NCI-H2029 treated with DMSO at 0.1 percent for 48 hours (cell line): ENCODE data around the gene TXNRD2.

Experiments used
- DNase-seq: peaks from one replicate; lab custom pipeline; 2025; lab: John Stamatoyannopoulos, UW

The TXNRD2 gene

DNA sequence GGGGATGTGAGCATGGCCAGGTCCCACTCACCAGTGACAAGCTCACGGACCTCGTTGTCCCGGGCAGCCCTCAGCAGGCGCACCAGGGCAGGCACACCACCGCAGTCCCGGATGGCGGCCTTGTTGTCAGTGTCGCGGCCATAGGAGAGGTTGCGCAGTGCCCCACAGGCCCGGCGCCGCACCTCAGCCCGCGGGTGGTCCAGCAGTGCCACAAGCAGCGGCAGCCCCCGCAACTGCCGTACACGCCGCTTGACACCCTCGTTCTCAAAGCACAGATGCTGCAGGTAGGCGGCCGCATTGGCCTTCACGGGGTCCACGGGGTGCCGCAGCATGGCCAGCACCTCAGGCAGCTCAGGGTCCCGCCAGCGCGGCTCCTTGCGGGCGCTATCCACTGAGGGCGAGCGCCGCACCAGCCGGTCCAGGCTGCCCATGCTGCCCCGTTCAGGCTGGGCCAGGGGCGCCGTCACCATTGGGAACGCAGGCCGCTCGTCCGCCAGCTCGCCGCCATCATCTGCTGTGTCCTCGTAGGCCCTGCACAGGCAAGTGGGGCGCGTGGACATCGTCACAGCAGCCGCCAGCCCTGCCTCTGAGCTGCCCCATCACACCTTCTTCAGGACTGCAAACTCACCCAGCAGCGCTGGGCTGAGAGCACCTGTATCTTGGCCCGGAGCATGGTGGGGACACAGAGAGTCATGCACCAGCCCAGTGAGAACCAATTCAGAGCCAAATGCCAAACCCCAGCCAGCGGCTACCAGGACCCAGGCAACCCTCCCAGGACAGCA lies 38.3 kb upstream of the TXNRD2 start:
- DNase-seq, result no peak

DNA sequence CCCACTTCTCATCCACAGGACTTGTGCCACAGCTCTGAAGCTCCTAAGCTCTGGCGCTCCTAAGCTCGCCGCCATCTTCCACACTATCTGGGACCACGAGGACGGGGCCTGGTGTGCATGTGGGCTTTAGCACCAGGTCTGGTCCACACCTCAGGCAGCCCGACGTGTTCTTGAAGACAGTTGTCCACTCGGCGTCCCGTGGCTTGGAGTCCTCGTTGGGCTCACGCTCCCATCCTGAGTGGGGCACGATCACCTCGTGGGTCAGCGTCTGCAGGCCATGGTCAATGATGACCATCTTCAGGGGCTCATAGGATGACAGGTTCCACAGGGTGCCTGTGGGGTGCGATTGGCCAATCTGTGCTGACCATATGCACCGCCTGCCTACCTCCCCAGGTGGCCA lies 37.1 kb upstream of the TXNRD2 start:
- DNase-seq, result no peak

DNA sequence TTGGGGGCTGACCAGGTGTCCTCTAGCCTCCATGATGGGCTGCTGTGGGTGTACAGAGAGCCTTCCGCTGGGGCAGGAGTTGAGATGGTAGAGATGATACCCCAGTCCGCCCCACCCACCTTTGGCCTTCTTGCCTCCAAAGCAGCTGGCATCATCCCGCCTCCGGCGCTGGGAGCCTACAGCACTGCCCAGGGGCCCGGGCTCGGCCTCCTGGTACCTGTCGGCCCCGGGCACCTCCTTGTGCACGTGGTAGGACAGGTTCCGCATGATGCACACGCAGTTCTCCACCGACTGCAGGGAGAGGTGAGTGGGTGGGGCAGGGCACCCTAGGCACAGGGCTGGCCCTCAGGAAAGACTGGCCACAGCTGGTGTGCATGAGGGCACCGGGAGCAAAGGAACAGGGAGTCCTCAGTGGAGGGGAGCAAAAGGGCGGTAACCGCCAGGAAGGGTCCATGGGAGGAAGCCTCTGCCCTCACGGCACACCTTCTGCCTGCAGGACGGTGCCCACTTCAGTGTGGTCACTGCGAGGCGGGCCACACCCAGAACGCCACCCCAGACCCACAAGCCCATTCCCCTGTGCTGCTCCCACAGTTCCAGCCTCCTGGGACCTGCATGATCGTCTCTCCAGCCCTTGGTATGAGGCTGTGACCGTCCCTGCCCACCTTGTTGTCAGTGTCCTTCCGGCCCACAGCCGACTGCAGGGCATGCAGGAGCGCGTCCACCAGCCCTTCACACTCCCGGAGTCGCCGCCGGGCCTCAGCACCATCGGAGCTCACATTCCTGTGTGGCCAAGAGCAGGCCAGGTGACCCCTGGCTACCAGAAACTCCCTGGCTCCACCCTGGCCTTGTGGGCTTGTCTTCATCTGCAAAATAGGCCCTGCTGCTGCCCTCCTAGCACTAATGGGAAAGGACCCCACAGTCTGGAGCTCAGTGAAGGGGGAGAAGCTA lies 36.0 kb upstream of the TXNRD2 start:
- no peak for DNase-seq

DNA sequence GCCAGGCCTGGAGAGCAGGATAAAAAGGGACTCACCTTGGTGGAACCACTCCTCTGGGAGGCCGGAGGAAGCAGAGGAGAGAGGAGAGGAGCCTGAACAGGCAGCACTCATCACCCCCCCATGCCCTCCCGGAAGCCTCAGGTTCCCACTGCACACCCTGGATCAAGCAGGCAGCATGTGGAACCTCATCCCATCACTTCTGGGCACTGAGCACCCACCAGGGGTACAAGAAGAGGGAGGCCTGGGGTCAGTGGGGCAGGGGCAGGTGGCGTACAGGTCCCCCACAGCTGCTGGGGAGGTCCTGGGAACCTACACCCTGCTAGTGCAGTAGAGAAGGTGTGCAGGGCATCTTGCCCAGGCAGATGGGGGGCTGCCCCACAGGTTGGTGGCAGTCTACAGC lies 35.1 kb upstream of the TXNRD2 start:
- DNase-seq, result no peak

DNA sequence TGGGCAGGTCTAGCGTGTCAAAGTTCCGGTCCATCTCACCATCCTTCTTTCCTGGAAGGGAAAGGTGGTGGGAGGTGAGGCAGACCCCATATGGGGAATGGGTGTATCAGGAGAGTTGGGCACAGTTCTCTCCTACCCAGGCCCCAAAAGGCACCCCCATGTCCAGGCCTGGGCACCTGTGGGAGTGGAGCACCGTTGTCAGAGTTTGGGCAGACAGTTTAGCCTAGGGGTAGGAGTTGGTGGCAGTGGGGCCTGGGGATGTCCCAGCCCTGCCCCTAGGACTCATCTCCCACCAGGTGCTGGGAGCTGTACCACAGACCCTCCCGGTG lies 34.1 kb upstream of the TXNRD2 start:
- DNase-seq, result no peak

DNA sequence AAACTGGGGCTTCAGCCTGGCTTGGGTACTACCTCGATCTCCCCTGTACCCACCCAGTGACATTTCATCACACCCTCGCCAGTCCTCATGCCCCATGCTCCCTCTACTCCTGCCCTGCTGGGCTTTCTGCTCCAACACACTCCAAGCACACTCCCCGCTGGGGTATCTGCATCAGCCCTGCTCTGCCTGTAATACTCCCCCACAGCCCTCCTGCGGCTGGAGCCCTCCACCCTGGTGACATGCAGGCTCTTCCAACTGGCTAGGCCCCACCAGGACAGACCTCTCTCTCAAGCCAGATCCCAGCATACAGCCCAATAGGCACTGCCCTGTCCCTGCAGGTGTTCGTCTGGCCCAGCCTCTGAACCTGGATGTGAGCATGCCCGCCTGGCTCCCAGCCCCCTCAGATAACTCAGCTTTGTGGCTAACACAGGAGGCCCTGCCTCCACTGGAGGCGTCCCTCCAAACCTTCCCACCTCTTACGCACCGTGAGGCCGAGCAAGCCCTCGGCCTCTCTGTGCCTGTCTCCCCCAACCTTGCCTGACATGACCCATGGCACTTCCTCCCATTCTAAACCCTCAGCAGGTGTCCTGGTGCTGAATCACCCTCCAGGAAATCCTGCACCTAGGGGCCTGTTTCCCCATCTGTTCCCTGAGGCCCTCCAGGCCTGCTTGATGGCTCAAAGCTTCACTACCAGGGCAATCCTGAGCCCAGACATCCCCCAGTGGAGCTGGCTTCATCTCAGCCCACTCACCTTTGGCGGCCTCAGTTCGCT lies 33.5 kb upstream of the TXNRD2 start:
- DNase-seq, result no peak

DNA sequence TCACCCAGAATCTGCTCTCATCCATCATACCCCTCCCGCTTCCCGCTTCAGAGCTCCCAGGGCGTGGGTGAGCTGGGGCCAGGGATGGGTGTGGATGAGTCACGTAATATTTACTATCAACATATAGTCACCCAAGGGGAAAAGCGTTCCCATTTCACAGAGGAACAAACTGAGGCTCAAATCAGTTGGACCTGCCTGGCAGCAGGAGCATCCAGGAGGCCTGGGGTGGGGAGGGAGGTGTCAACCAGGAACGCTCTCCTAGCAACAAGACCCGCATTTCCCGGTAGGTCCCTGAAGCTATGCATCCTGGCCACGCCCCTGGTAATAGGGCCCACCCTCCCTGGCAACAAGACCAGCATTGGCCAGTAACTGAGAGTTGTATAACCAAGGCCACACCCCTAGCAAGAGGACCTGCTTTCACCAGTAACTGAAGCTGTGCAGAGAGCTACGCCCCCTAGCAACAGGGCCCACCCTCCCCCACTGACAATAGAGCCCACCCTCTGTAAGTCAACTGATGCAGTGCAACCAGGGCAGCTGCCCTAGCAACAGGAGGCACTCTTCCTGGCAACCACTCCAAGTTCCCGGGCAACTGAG lies 32.7 kb upstream of the TXNRD2 start:
- DNase-seq, result no peak

DNA sequence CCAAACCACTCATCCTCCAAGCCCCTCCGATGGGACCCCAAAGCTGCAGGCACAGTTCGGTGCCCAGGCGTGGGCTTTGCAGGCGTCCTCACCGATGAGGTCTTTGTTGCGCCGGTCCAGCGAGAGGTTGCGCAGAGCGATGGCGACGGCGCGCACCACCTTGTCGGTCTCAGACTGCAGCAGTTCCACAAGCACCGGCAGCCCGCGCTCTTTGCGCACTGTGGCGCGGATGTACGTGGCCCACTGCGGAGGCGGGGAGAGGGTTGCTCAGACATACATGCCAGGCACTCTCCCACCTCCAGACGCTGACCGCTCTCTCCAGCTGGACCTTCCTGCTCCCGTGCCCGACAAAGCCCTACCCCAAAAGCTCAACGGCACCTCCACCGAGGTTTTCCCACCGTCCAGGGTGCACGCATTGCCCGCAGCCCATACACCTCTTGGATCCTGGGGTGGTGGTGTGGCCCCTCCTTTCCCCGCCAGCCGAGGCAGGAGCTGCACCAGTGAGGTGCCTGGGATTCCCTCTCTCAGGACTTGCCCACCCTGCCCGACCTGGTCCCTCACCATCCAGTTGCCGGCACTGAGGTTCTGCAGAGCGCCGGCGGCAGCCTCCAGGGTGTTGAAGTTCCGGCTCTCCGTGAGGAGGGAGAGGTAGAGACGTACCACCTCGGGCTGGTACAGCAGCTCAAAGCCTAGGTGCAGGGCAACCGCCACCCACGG lies 32.1 kb upstream of the TXNRD2 start:
- no peak for DNase-seq

DNA sequence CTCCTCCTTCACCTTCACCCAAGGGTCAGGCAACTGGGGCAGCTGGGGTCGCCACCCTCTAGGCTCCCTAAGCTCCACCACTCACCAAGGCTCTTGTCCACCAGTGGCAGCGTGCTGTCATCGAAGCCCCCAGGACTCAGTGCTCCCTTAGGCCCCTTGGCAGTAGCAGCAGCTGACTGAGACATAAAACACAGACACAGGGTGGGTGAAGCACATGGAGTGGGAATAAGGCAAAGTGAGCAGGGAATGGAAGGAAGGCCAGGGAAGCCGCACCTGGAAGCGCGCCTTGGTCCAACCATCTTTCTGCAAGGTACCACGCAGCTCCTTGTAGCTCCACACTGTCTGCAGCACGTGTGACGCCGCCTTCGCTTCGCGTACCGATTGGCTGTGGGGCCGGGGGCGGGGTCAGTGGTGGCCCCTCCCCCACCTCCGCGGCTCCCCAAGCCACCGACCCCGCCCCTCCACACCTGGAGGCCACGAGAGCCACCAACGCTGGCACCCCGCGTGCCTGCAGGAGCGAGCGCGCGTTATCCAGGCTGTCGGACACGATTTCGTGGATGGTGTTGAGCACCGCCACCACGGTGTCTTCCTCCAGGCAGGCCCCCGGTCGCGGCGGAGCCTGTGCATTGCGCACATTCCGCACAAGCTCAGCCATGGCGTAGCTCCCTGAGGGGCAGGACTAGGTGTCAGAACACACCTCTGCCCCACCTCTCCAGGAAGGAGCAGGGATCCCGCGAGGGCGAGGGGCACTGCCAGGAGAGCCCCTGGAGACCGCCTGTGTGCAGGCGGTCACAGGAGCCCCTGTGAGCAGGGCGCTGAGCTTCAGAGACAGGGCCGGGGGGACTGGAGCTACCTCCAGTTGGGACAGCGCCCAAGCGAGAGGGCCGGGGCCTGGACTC lies 31.3 kb upstream of the TXNRD2 start:
- DNase-seq, result no peak

DNA sequence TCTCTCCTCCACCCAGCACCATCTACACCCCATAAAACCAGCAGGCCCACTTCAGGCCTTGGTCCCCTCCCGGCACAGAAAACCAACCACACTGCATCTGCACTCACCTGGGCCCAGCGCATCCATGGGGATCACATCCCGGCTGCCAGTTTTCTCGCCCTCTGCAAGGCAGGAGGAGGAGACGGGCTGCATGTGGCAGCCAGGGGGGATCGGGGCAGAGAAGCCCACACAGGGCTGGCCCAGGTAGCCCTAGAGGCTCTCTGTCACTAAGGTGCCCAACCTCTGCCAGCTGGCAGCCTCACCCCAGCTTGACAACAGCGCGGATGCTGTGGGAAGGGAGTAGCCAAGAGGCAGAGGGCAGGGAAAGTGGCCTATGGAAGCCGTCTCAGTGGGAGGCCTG lies 30.6 kb upstream of the TXNRD2 start:
- no peak for DNase-seq

DNA sequence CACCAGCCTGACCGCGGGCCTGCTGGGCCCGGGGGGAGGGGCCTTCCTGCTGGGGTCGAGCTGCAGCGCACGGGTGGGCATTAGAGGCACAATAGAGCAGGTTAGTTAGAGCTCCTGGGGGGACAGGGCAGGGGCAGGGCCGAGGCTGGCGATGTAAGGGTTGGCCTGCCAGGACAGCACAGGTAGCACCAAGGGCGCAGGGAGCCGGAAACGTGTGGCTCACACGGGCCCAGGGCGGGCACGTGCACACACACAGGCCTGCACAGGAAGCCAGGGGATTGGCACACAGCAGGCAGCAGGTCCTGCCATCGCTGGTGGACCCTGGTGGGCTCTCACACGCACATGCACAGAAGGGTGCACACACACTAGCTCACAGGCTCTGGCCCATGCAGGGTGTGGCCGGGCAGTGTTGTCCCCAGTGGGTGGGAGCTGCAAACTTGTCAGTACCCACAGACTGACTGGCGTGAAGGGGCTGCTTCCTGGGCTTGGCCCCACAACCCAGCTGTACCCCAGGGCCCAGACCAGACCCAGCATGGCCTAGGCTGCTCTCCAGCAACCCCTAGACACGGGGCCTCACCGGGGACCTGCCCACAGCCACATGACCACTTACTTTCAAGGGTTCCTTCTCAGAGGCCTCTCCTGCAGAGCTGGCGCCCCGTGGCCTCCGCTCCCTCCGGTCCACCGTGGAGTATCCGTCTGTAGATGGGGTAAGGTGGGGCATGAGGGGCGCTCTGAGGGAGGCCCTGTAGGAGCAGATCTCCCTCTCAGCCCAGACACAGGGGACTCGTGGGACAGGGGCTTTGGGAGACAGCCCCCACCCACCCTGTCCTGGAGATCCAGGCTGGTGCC lies 29.9 kb upstream of the TXNRD2 start:
- no peak for DNase-seq

DNA sequence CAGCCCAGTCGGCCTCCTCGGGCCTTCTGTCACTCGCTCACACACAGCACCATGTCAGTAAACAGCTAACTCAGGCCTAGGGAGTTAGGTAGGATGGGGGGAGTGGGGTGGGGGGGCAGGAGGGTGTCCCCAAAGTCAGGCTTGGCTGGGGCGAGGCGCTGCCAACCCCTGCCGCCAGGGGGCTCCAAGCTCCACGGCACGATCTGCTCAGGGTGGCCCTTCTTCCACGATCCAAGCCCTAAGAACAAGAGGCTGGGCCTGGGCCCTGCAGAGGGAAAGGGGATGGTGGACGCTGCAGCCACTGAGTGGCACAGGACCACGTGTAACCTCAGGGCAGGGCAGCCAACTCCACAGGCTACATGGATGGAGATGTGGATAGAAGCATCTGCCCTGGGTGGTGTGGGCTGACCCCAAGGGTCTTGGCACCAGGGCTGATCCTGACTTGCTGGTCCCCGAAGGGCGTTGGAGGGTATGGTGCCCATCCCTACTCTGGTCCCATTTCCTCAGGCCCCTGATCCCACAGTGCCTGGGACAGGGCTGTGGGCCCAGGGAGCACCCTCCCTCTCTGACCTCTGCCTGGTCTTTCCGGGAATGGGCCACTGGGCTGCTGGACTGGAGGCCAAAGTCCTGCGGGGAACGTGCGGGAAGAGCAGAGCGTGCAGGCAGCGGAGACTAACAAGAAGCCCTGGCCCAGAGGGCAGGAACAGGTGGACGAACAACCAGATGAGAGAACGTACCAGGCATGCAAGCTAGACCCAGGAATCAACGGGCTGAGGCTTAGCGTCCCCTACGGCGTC lies 29.1 kb upstream of the TXNRD2 start:
- no peak for DNase-seq

DNA sequence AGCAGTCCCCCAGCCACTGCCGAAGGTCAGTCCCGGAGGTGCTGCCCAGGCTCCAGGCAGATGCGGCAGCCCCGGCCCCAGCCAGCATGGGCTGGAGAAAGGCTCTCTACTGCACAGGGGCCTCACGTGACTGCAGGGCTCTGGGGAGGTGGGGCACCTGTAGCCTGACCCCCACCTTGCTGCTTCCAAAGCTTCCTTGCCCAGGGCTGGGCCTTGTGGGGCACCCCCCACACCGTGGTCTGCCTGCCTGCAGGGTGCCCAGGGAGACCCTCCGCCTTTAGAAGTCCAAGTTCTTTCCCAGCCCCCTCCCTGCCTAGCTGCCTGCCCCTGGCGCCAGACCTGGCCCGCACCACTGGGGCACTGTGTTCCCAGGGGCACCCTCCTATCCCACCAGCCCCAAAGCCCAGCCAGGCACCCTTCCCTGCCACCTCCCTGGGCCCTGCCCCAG lies 28.4 kb upstream of the TXNRD2 start:
- no peak for DNase-seq

DNA sequence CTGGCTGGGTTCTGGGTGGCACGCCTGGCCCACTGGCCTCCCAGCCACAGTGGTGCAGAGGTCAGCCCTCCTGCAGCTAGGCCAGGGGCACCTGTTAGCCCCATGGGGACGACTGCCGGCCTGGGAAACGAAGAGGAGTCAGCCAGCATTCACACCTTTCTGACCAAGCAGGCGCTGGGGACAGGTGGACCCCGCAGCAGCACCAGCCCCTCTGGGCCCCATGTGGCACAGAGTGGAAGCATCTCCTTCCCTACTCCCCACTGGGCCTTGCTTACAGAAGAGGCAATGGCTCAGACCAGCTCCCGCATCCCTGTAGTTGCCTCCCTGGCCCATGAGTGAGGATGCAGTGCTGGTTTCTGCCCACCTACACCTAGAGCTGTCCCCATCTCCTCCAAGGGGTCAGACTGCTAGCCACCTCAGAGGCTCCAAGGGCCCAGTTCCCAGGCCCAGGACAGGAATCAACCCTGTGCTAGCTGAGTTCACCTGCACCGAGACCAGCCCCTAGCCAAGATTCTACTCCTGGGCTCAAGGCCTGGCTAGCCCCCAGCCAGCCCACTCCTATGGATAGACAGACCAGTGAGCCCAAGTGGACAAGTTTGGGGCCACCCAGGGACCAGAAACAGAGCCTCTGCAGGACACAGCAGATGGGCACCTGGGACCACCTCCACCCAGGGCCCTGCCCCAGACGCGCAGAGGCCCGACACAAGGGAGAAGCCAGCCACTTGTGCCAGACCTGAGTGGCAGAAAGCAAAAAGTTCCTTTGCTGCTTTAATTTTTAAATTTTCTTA lies 27.7 kb upstream of the TXNRD2 start:
- no peak for DNase-seq

DNA sequence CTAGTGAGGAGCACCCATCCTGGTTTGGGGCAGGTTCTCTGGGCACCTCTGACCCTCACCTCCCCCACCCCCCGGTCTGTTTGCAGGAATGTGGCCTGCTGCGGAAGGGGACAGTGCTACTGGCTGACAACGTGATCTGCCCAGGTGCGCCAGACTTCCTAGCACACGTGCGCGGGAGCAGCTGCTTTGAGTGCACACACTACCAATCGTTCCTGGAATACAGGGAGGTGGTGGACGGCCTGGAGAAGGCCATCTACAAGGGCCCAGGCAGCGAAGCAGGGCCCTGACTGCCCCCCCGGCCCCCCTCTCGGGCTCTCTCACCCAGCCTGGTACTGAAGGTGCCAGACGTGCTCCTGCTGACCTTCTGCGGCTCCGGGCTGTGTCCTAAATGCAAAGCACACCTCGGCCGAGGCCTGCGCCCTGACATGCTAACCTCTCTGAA lies 26.9 kb upstream of the TXNRD2 start:
- no peak for DNase-seq

DNA sequence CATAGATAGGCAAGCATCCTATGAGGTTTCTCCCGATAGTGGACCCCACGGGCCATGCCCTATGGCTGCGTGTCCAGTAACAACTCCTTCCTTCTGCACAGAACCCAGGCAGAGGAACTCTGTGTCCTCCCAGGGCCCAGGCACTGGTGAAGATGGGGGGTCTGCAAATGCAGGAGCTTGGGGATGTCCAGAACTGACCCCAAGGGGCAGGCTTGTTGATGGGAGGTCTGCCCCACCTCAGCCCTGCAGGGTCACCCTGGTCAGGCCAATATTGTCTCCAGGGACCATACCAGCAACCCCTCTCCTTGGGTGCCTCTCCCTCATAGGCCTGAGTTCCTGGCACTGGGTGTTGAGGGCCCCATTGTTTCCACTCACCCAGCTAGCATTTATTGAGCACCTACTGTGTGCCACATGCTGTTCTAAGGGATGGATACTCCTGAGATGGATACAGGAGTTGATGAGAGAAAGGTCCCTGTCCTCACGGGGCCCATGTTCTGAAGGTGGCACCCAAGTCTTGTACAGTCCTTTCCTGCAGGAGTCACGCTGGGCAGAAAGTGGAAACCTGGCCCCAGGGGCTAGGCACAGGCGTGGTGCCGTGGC lies 26.3 kb upstream of the TXNRD2 start:
- no peak for DNase-seq
